H1 (cell line): ENCODE measurements around the gene SPTBN1.

Source experiments
- CBX5 ChIP-seq: fragments of 300-800, 300-1000 bp; sonication (generic); IDR thresholded peaks from 2 replicates; pipeline ENCODE4 v1.7.1; 2016; ENCODE audit warnings: antibody characterized with exemption, low read length, low read depth
- CTCF ChIP-seq, 3 experiments: IDR thresholded peaks; 1 replicate in 2 of 3; 2 replicates in 1 of 3; pipeline versions ENCODE4 v1.5.1 to v1.6.1; 2011; ENCODE audit warnings: low read length in 3 of 3, mild to moderate bottlenecking in 3 of 3, inconsistent platforms in 2 of 3, low read depth in 1 of 3, moderate library complexity in 1 of 3; ENCODE audit not compliant: insufficient read depth in 1 of 3; ENCODE audit errors: control extremely low read depth in 1 of 3
- EZH2 ChIP-seq: fragments of 200-600 bp; sonication (generic); IDR thresholded peaks from 2 replicates; pipeline ENCODE4 v1.7.1; 2012; ENCODE audit warnings: low read depth, mild to moderate bottlenecking, moderate library complexity, low read length, inconsistent platforms; ENCODE audit not compliant: severe bottlenecking
- HDAC2 ChIP-seq, 2 experiments: fragments of 300-600 bp in 1 of 2; sonication (generic) in 1 of 2; IDR thresholded peaks; 2 replicates each; pipeline ENCODE4 v1.6.1; 2011 to 2012; ENCODE audit warnings: low read depth in 2 of 2, low read length in 2 of 2, mild to moderate bottlenecking in 2 of 2, moderate library complexity in 2 of 2, borderline replicate concordance in 1 of 2, inconsistent platforms in 1 of 2
- JUN ChIP-seq: IDR thresholded peaks from 2 replicates; pipeline ENCODE4 v1.6.1; 2011; ENCODE audit warnings: low read depth, mild to moderate bottlenecking, improper control_type of control experiment, low read length
- JUND ChIP-seq: IDR thresholded peaks from 2 replicates; pipeline ENCODE4 v1.6.1; 2011; ENCODE audit warnings: mild to moderate bottlenecking, improper control_type of control experiment, low read length
- NANOG ChIP-seq: IDR thresholded peaks from 2 replicates; pipeline ENCODE4 v1.6.1; 2011; ENCODE audit warnings: low read length, low read depth, mild to moderate bottlenecking, inconsistent platforms; ENCODE audit not compliant: insufficient read depth, poor library complexity, severe bottlenecking
- POLR2A ChIP-seq, 2 experiments: IDR thresholded peaks; 1 replicate in 1 of 2; 2 replicates in 1 of 2; pipeline ENCODE4 v1.6.1; 2011; ENCODE audit warnings: low read depth in 2 of 2, low read length in 2 of 2, mild to moderate bottlenecking in 2 of 2; ENCODE audit errors: control extremely low read depth in 1 of 2
- RAD21 ChIP-seq, 2 experiments: IDR thresholded peaks in 1 of 2; conservative IDR thresholded peaks in 1 of 2; 2 replicates each; pipeline ENCODE4 v1.6.1; 2011; ENCODE audit warnings: low read depth in 2 of 2, low read length in 2 of 2, improper control_type of control experiment in 1 of 2, inconsistent platforms in 1 of 2, mild to moderate bottlenecking in 1 of 2, moderate library complexity in 1 of 2
- RBBP5 ChIP-seq: IDR thresholded peaks from 2 replicates; pipeline ENCODE4 v1.7.1; 2012; ENCODE audit warnings: low read depth, mild to moderate bottlenecking, inconsistent platforms, low read length, moderate library complexity, borderline replicate concordance
- RFX5 ChIP-seq: IDR thresholded peaks from 2 replicates; pipeline ENCODE4 v1.6.1; 2011; ENCODE audit warnings: low read depth, low read length, improper control_type of control experiment, borderline replicate concordance
- SP1 ChIP-seq: IDR thresholded peaks from 2 replicates; pipeline ENCODE4 v1.6.1; 2011; ENCODE audit warnings: low read depth, low read length
- TAF1 ChIP-seq: IDR thresholded peaks from 2 replicates; pipeline ENCODE4 v1.6.1; 2011; ENCODE audit warnings: mild to moderate bottlenecking, low read depth, low read length
- YY1 ChIP-seq: IDR thresholded peaks from 2 replicates; pipeline ENCODE4 v1.6.1; 2011; ENCODE audit warnings: low read depth, mild to moderate bottlenecking, low read length

GRCh38 chr2:54477896-54478295 lies 21.8 kb downstream of the SPTBN1 start:
- TF ChIP-seq YY1 (no peak), JUND (no peak), POLR2A (IDR thresholded peaks at IDR 0.05; ENCODE audit: control extremely low read depth in 1 of 2, low read depth in 2 of 2, low read length in 2 of 2) (no peak), EZH2 (no peak), CTCF (IDR thresholded peaks at IDR 0.05; ENCODE audit: control extremely low read depth in 1 of 3, insufficient read depth in 1 of 3, low read depth in 1 of 3, low read length in 3 of 3) (no peak), SP1 (no peak), NANOG (no peak), TAF1 (no peak), RAD21 (IDR thresholded peaks at IDR 0.05 in 1 of 2, conservative IDR thresholded peaks at IDR 0.05 in 1 of 2; ENCODE audit: low read depth in 2 of 2, low read length in 2 of 2) (no peak), RFX5 (no peak), JUN (no peak), CBX5 (no peak), HDAC2 (IDR thresholded peaks at IDR 0.05; ENCODE audit: borderline replicate concordance in 1 of 2, low read depth in 2 of 2, low read length in 2 of 2) (no peak), RBBP5 (no peak)
